ENCODE results near the gene TNP2.

DNA sequence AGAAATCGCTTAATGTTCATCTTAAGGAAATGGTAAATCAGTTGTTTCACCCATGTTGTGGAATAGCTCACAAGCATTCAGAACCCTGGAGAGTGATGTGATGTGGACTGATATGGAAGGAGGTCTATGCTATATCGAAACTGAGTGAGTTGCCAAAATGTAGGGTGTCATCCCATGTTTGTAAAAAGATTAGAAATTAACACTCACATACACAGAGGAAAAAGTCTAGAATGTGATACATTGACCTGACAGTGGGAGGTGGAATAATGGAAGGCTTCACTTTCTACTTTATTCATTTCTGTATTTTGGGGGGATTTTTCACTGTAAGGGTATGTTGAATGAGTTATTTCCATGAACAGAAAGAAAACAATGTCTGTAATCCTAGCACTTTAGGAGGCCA is 16.7 kb upstream of the TNP2 start:
- TF ChIP-seq, protein P1, sequence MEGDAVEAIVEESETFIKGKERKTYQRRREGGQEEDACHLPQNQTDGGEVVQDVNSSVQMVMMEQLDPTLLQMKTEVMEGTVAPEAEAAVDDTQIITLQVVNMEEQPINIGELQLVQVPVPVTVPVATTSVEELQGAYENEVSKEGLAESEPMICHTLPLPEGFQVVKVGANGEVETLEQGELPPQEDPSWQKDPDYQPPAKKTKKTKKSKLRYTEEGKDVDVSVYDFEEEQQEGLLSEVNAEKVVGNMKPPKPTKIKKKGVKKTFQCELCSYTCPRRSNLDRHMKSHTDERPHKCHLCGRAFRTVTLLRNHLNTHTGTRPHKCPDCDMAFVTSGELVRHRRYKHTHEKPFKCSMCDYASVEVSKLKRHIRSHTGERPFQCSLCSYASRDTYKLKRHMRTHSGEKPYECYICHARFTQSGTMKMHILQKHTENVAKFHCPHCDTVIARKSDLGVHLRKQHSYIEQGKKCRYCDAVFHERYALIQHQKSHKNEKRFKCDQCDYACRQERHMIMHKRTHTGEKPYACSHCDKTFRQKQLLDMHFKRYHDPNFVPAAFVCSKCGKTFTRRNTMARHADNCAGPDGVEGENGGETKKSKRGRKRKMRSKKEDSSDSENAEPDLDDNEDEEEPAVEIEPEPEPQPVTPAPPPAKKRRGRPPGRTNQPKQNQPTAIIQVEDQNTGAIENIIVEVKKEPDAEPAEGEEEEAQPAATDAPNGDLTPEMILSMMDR (IDR thresholded peaks at IDR 0.05; ENCODE audit: extremely low read depth in 1 of 2, insufficient read depth in 1 of 2, low read depth in 1 of 2, low read length in 2 of 2), result no peak
- TF ChIP-seq POLR2A (IDR thresholded peaks at IDR 0.05; ENCODE audit: low read depth, low read length), result no peak
- TF ChIP-seq EZH2 (IDR thresholded peaks at IDR 0.05; ENCODE audit: borderline replicate concordance, low read depth, low read length, severe bottlenecking), result no peak
- TF ChIP-seq POLR2AphosphoS5 (IDR thresholded peaks at IDR 0.05; ENCODE audit: insufficient read depth, low read depth, low read length), result no peak
- no peak for TF ChIP-seq MAX (IDR thresholded peaks at IDR 0.05; ENCODE audit: insufficient read depth, insufficient read length)
